Astrocyte (in vitro differentiated cells and primary cell): ENCODE results near the gene DGKB.

ENCODE experiments used
- EZH2 ChIP-seq: IDR thresholded peaks from 2 replicates; pipeline ENCODE4 v1.6.1; 2012; ENCODE audit warnings: mild to moderate bottlenecking, low read length, inconsistent platforms; ENCODE audit not compliant: insufficient read depth
- TF ChIP-seq, protein P1 (sequence below): IDR thresholded peaks from 2 replicates; pipeline ENCODE4 v1.5.1; 2011; ENCODE audit warnings: low read depth, mild to moderate bottlenecking, inconsistent platforms, low read length, moderate library complexity; ENCODE audit not compliant: insufficient read depth

DNA sequence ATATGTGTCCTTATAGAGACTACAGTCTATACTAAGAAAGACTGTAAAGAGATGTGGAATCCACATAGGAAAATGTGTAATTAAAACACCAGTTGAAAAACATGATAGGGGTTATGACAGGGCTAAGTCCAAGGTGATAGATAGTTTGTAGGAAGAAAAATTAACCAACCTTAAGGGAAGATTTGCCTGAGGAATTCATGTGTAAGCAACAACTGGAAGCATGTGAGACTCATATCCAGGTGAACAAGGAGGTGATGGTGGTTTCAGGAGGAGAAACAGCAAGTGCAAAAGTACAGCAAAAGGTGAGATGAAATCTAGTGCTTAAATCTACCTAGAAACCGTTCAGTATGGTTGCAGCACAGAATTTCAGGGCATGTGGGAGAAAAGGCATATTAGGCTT is 696.4 kb downstream of the DGKB start:
- TF ChIP-seq, protein P1, sequence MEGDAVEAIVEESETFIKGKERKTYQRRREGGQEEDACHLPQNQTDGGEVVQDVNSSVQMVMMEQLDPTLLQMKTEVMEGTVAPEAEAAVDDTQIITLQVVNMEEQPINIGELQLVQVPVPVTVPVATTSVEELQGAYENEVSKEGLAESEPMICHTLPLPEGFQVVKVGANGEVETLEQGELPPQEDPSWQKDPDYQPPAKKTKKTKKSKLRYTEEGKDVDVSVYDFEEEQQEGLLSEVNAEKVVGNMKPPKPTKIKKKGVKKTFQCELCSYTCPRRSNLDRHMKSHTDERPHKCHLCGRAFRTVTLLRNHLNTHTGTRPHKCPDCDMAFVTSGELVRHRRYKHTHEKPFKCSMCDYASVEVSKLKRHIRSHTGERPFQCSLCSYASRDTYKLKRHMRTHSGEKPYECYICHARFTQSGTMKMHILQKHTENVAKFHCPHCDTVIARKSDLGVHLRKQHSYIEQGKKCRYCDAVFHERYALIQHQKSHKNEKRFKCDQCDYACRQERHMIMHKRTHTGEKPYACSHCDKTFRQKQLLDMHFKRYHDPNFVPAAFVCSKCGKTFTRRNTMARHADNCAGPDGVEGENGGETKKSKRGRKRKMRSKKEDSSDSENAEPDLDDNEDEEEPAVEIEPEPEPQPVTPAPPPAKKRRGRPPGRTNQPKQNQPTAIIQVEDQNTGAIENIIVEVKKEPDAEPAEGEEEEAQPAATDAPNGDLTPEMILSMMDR: no peak
- no peak for TF ChIP-seq EZH2
